DND-41 (cell line): ENCODE measurements around the gene RPL32.
"Not testable (repeated sequence)": the region's sequence is repeated elsewhere in the genome, so short reads cannot be mapped to it uniquely, and the experiment has no call there.

Experiments used
- EZH2 ChIP-seq: IDR thresholded peaks from 3 replicates; pipeline ENCODE4 v1.6.1; 2012; ENCODE audit warnings: borderline replicate concordance, low read depth, mild to moderate bottlenecking, moderate library complexity, low read length, inconsistent platforms; ENCODE audit not compliant: severe bottlenecking
- TF ChIP-seq, protein P1 (sequence below): IDR thresholded peaks from 2 replicates; pipeline ENCODE4 v1.5.1; 2012; ENCODE audit warnings: borderline replicate concordance, low read length, moderate library complexity, mild to moderate bottlenecking; ENCODE audit not compliant: poor library complexity, severe bottlenecking; ENCODE audit errors: extremely low read depth

DNA sequence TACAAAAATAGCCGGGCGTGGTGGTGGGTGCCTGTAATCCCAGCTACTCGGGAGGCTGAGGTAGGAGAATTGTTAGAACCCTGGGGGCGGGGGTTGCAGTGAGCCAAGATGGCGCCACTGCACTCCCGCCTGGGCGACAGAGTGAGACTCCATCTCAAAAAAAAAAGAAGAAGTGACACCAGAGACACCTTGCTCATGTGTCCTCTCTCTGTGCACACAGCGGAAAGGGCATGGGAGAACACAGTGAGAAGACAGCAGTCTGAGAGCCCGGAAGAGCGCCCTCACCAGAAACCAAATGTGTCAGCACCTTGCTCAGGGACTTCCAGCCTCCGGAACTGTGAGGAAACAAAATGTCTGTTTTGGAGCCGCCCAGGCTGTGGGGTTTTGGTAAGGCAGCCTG lies 40.5 kb upstream of the RPL32 start:
- TF ChIP-seq, protein P1, sequence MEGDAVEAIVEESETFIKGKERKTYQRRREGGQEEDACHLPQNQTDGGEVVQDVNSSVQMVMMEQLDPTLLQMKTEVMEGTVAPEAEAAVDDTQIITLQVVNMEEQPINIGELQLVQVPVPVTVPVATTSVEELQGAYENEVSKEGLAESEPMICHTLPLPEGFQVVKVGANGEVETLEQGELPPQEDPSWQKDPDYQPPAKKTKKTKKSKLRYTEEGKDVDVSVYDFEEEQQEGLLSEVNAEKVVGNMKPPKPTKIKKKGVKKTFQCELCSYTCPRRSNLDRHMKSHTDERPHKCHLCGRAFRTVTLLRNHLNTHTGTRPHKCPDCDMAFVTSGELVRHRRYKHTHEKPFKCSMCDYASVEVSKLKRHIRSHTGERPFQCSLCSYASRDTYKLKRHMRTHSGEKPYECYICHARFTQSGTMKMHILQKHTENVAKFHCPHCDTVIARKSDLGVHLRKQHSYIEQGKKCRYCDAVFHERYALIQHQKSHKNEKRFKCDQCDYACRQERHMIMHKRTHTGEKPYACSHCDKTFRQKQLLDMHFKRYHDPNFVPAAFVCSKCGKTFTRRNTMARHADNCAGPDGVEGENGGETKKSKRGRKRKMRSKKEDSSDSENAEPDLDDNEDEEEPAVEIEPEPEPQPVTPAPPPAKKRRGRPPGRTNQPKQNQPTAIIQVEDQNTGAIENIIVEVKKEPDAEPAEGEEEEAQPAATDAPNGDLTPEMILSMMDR, result not testable (repeated sequence)
- TF ChIP-seq EZH2, result not testable (repeated sequence)
